Measurements from ENCODE around the gene NUP214.
A peak's percentile ranks its signal among the peaks of the same experiment; 100 is the strongest.
"Not testable (repeated sequence)": the region's sequence is repeated elsewhere in the genome, so short reads cannot be mapped to it uniquely, and the experiment has no call there.

The NUP214 gene

DNA sequence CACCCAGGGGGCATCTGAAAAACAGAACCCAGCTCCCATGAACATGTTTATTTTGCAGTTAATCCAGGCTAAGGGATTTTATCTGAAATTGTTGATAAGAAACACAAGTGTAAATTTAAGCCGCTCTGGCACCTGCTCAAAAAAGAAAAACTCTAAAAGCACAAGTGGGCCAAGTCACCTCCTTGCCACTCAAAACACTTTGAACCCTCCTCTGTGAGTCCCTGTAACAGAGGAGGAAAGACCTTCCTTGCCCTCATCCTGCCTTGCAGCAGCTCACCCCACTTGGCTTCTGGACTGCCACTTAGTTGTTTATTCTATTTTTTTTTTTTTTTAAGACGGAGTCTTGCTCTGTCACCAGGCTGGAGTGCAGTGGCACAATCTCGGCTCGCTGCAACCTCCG, 111.4 kb downstream of the NUP214 start:
- no peak for DNase-seq

GRCh38 chr9:131237291-131237690, 111.9 kb downstream of the NUP214 start:
- no peak for DNase-seq

DNA sequence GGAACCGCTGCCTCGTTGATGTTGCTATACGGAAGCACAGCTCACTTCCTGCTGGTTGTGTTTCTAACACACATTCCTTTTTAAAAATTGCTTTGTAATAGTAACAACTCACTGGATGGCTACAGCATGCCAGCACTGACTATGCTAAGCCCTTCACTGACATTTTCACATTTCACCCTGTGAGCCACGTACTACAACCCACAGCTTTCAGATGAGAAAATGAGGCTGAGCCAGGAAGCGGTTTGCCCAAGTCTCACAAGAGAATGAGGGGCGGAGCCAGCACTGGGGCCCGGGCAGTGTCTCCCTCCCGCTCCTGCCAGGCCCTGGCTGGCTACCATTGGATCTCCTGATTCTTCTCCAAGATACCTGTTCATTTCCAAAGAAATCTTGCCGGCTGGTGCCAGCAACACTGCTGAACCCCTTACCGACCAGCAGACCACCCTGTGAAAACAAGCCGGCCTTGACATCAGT, 112.6 kb downstream of the NUP214 start:
- peak; percentile 50 for DNase-seq

DNA sequence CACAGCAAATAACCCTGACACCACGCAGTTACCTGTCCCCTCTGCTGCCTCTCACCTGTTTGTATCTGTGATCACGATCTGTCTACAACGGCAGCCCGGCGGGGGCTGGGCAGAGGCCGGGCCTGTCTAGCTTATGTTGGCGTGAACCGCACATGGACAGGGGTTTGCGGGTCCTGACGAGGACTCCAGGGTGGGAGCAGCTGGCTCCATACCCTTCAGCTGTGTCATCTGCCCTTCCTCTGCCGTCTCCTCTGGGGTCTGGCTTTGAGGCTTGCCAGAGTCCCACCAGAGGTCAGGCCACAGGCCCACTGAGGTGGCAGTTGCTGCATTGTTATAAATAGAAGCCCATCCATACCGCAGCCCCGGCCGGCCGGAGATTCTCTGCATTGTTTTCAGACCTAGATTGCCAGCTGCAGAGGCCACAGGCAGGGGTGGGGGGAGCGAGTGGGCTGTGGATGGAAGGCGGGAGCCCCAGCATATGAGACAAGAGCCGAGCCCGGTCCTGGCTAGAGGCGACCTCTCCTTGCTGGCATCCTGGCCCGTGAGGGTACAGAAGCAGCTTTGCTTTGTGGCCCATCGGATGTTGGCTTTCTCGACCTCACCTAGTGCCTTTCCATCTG, 113.1 kb downstream of the NUP214 start:
- DNase-seq: no peak

DNA sequence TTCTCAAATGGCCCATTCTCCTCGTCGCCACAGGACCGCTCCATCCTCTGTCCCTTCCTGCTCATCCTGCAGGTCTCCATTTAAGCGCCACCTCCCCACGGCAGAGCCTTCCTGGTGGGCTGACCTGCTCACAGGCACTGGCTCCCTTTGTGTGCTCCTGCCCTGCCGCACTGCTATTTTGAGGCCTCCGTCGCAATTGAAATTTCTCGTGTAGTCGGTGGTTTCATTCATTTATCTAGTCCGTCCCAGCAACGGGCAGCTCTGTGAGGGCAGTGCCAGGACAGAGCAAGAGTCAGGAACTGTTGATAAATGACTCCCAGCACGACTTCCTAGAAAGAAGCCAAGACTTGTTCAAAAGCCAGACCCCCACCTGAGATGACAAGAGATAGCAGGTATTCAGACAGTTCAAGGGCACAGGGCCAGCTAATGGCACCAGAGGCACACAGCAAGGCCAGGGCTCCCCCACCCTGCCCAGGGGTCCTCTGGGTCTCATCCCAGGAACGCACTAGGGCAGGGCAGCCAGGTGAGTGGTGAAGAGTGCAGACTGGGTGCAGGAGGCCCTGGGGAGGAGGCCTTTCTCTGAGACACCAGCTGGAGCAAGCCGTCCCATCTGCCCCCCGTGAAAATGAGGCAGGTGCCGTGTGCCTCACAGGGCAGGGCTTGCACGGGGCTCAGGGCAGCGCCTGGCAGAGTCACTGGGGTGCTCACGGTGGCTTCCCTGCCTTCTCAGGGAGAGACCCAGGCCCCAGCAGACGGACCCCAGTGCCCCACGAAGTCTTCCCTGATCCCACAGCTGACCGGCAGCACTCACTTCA, 114.0 kb downstream of the NUP214 start:
- DNase-seq: no peak

DNA sequence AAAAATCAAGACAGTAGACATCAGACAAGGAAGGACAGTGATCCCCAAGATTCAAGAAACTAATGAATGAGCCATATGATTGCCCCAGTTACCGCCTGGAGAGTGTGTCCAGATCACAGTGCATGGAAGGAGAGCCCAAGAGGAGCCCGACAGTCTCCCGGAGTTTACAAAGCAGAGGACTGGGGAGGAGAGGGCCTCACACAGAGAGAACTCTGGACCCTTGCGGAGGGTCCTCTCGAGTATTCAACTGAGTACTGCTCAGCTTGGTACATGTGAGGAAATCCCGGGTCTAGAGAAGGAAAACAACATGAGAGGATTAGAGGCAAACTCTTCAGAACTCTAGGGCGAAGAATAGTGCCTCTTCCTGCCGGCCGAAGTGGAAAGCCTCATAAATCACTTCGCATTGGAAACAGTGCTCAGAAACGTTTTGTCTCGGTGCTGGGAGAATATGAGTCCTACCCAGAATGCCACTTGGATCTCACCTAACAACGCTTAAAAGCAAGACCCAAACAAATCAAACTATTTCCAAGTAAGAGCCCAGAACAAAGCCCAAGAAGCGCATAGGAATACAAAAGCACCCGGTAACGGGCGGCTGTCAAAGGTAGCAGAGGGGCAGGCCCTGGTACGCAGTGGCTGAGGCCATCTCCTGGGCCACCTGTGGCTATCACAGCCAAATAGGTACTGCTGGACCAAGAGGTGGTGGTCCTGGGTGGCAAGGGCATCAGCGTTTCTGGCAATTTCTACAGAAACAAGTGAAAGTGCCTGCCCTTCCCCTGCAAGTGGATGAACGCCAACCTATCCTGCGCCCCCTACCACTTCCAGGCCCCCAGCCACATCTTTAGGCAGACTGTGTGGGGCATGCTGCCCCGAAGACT, 114.9 kb downstream of the NUP214 start:
- no peak for DNase-seq

- DNase-seq: not testable (repeated sequence)
Observed at GRCh38 chr9:131244331-131244730, 118.9 kb downstream of the NUP214 start.

- no peak for DNase-seq
Observed at GRCh38 chr9:131246618-131247017, 121.2 kb downstream of the NUP214 start.

GRCh38 chr9:131252120-131252519, 126.7 kb downstream of the NUP214 start:
- no peak for DNase-seq

GRCh38 chr9:131253891-131254491, 128.6 kb downstream of the NUP214 start:
- DNase-seq: no peak

GRCh38 chr9:131254626-131255025, 129.2 kb downstream of the NUP214 start:
- no peak for DNase-seq

DNA sequence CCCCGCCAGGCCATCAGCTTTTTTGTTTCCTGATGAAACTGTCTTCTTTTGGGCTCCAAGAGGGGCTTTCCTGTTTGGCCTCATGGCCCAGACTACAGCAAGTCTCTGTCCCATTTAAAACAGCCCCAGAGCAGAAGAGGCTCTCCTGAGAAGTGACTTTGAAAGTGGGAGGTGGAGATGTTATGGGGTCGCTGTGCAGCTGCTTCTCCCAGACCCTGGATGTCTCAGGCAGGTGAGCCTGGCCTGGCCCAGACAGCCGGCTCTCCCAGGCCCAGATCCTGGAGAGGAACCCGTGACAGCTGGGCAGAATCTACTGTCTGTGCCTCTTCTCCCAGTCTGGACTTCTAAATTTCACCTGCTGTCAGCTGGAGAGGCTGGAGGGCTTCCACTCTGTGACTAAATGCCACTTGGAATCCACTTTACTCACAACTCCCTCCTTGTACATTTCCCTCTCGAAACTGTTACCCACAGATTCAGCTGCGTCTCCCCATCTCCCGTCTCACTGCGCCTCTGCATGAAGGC, 130.4 kb downstream of the NUP214 start:
- DNase-seq: peak; percentile 5

DNA sequence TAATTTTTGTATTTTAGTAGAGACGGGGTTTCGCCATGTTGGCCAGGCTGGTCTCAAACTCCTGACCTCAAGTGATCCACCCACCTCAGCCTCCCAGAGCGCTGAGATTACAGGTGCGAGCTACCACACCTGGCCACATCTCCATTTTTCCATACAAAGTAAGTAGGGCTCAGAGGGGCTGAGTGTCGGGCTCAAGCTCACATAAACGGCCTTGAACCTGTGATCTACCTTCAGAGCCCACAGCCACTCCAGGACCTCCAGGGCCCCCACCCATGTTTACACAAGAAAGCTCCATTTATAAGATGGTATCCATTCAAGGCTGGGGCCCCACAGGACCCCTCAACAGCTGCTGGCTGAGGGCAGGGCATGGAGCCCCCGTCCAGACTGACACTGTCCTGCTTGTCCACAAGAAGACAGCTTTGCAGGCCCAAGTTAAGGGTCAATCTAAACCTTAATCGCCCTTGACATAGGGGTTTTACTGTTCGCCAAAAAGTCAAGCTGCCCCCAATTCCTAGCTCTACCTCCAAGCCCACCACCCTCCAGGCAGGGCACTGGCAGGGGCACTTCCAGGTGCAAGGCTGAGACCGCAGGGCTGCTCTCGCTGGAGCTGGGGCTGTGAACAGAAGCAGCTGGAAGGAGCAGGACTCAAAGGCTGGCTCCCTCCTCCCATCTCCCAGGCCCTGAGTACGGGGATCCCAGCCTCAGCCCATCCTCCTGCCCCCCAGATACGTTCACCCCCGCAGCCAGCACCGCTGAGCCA, 132.1 kb downstream of the NUP214 start:
- no peak for DNase-seq

- DNase-seq: no peak
Observed at GRCh38 chr9:131258186-131258585, 132.8 kb downstream of the NUP214 start.

- no peak for DNase-seq
Observed at GRCh38 chr9:131258698-131259431, 133.5 kb downstream of the NUP214 start.

- DNase-seq: no peak
Observed at GRCh38 chr9:131259432-131259898, 134.1 kb downstream of the NUP214 start.

GRCh38 chr9:131259916-131260597, 134.7 kb downstream of the NUP214 start:
- DNase-seq: no peak

- no peak for DNase-seq
Observed at GRCh38 chr9:131260751-131261452, 135.5 kb downstream of the NUP214 start.

DNA sequence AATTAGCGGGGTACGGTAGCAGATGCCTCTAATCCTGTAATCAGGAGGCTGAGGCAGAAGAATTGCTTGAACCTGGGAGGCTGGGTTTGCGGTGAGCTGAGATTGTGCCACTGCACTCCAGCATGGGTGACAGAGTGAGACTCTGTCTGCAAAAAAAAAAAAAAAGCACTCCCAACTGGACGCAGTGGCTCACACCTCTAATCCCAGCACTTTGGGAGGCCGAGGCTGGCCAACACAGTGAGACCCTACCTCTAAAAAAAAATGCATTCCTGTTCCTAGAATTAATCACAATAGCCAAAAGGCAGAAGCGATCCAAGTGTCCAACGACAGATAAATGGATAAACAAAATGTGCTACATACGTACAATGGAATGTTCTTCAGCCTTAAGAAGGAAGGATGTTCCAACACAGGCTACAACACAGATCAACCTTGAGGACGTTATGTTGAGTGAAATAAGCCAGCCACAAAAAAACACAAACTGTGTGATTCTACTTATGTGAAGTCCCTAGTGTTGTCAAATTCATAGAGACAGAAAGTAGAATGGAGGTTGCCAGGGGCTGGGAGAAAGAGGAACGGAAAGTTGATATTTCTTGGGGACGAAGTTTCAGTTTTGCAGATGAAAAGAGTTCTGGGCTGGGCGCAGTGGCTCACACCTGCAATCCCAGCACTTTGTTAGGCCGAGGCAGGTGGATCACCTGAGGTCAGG, 137.1 kb downstream of the NUP214 start:
- no peak for DNase-seq
